ENCODE data around the gene OSBPL8. TPM values are rescaled to one million over a fixed set of nuclear protein-coding genes. Genes with fewer than 3 reads are reported as not detected.

The OSBPL8 gene
- total and polyA plus RNA-seq, 3 experiments from 2014 or later = 87.3 to 113 (median 90.7) TPM

GRCh38 chr12:76533331-76533730 lies 26.2 kb downstream of the OSBPL8 start:
- Mint-ChIP-seq H3K9me3 (no peaks in the 10 kb centered on the region), H3K4me1 (peaks cover 61 to 78% (median 77%) of the 10 kb centered on the region in 3 donors), H3K4me3 (no peak overlapping the region), H3K27ac (no peak overlapping the region), H3K36me3 (peaks cover 20 to 39% (median 20%) of the 10 kb centered on the region in 3 donors), H3K27me3 (no peaks in the 10 kb centered on the region)
- ChIA-PET CTCF (no interaction called here), POLR2A (no interaction called here)
- Histone ChIP-seq H3K27me3 (ENCODE audit: insufficient read depth, low read length, poor library complexity, severe bottlenecking) (no peaks in the 10 kb centered on the region), H3K27ac (ENCODE audit: low read depth, low read length) (no peak overlapping the region), H3K36me3 (ENCODE audit: insufficient read depth, low read length) (no peaks in the 10 kb centered on the region), H3K9me3 (ENCODE audit: low read length) (no peaks in the 10 kb centered on the region), H3K4me3 (ENCODE audit: low read length) (no peak overlapping the region), H3K4me1 (ENCODE audit: insufficient read depth, low read length) (peaks cover 9% of the 10 kb centered on the region)
- DNase-seq = no peak

- CTCF ChIA-PET = no interaction called here
- Histone ChIP-seq H3K4me1 (ENCODE audit: insufficient read depth, low read length) (peaks cover 9% of the 10 kb centered on the region), H3K9me3 (ENCODE audit: low read length) (no peaks in the 10 kb centered on the region), H3K4me3 (ENCODE audit: low read length) (no peak overlapping the region), H3K36me3 (ENCODE audit: insufficient read depth, low read length) (no peaks in the 10 kb centered on the region), H3K27ac (ENCODE audit: low read depth, low read length) (no peak overlapping the region), H3K27me3 (ENCODE audit: insufficient read depth, low read length, poor library complexity, severe bottlenecking) (no peaks in the 10 kb centered on the region)
- H3K9me3 Mint-ChIP-seq = no peaks in the 10 kb centered on the region
- peaks cover 20 to 45% (median 21%) of the 10 kb centered on the region in 3 donors for H3K36me3 Mint-ChIP-seq
- H3K27ac Mint-ChIP-seq = no peak overlapping the region
- no peak for DNase-seq
- no peaks in the 10 kb centered on the region for H3K27me3 Mint-ChIP-seq
- H3K4me3 Mint-ChIP-seq = no peak overlapping the region
- POLR2A ChIA-PET = interaction anchor here (0.7 kb wide), 1 partner anchor 261 kb away, joined by 8 read pairs; no protein-coding TSS in a partner anchor
- peaks cover 61 to 82% (median 76%) of the 10 kb centered on the region in 3 donors for H3K4me1 Mint-ChIP-seq
These were observed 27.1 kb downstream of the OSBPL8 start for GRCh38 chr12:76532520-76532919.

- DNase-seq = no peak
- ChIA-PET POLR2A (no interaction called here), CTCF (no interaction called here)
- Mint-ChIP-seq H3K4me3 (no peak overlapping the region), H3K36me3 (peaks cover 15 to 40% (median 19%) of the 10 kb centered on the region in 3 donors), H3K27ac (peak overlapping the region in 2 of 8 donors; percentile 5 to 9), H3K4me1 (peaks cover 58 to 76% (median 70%) of the 10 kb centered on the region in 3 donors), H3K27me3 (no peaks in the 10 kb centered on the region), H3K9me3 (no peaks in the 10 kb centered on the region)
- no peaks in the 10 kb centered on the region for H3K36me3 ChIP-seq (ENCODE audit: insufficient read depth, low read length)
- H3K27ac ChIP-seq (ENCODE audit: low read depth, low read length) = no peak overlapping the region
- H3K9me3 ChIP-seq (ENCODE audit: low read length) = no peaks in the 10 kb centered on the region
- no peak overlapping the region for H3K4me3 ChIP-seq (ENCODE audit: low read length)
- H3K4me1 ChIP-seq (ENCODE audit: insufficient read depth, low read length) = peaks cover 9% of the 10 kb centered on the region
- no peaks in the 10 kb centered on the region for H3K27me3 ChIP-seq (ENCODE audit: insufficient read depth, low read length, poor library complexity, severe bottlenecking)
These were observed 28.5 kb downstream of the OSBPL8 start for GRCh38 chr12:76531056-76531455.

- H3K4me1 ChIP-seq (ENCODE audit: insufficient read depth, low read length) = peaks cover 9% of the 10 kb centered on the region
- no peaks in the 10 kb centered on the region for H3K27me3 Mint-ChIP-seq
- no peaks in the 10 kb centered on the region for H3K27me3 ChIP-seq (ENCODE audit: insufficient read depth, low read length, poor library complexity, severe bottlenecking)
- no peaks in the 10 kb centered on the region for H3K9me3 ChIP-seq (ENCODE audit: low read length)
- DNase-seq = no peak
- peaks cover 10 to 37% (median 15%) of the 10 kb centered on the region in 3 donors for H3K36me3 Mint-ChIP-seq
- no peak overlapping the region for H3K4me3 ChIP-seq (ENCODE audit: low read length)
- peaks cover 56 to 75% (median 69%) of the 10 kb centered on the region in 3 donors for H3K4me1 Mint-ChIP-seq
- CTCF ChIA-PET = no interaction called here
- no peaks in the 10 kb centered on the region for H3K9me3 Mint-ChIP-seq
- H3K27ac ChIP-seq (ENCODE audit: low read depth, low read length) = no peak overlapping the region
- POLR2A ChIA-PET = no interaction called here
- H3K4me3 Mint-ChIP-seq = no peak overlapping the region
- H3K27ac Mint-ChIP-seq = peak overlapping the region in 3 of 8 donors; percentile 5 to 52 (median 8)
- no peaks in the 10 kb centered on the region for H3K36me3 ChIP-seq (ENCODE audit: insufficient read depth, low read length)
These were observed 29.1 kb downstream of the OSBPL8 start for GRCh38 chr12:76530516-76530915.

- Mint-ChIP-seq H3K27me3 (no peaks in the 10 kb centered on the region), H3K4me3 (no peak overlapping the region), H3K9me3 (no peaks in the 10 kb centered on the region), H3K27ac (peak overlapping the region in 3 of 8 donors; percentile 9 to 28 (median 22)), H3K36me3 (peaks cover 7 to 40% (median 16%) of the 10 kb centered on the region in 3 donors), H3K4me1 (peaks cover 54 to 71% (median 69%) of the 10 kb centered on the region in 3 donors)
- no peak overlapping the region for H3K4me3 ChIP-seq (ENCODE audit: low read length)
- no peaks in the 10 kb centered on the region for H3K27me3 ChIP-seq (ENCODE audit: insufficient read depth, low read length, poor library complexity, severe bottlenecking)
- peaks cover 9% of the 10 kb centered on the region for H3K4me1 ChIP-seq (ENCODE audit: insufficient read depth, low read length)
- CTCF ChIA-PET = no interaction called here
- H3K27ac ChIP-seq (ENCODE audit: low read depth, low read length) = no peak overlapping the region
- H3K36me3 ChIP-seq (ENCODE audit: insufficient read depth, low read length) = no peaks in the 10 kb centered on the region
- POLR2A ChIA-PET = no interaction called here
- no peaks in the 10 kb centered on the region for H3K9me3 ChIP-seq (ENCODE audit: low read length)
- no peak for DNase-seq
These were observed 30.2 kb downstream of the OSBPL8 start for GRCh38 chr12:76529226-76529918.

GRCh38 chr12:76523408-76523807 lies 36.2 kb downstream of the OSBPL8 start:
- Mint-ChIP-seq H3K36me3 (peaks cover 21 to 40% (median 27%) of the 10 kb centered on the region in 3 donors), H3K9me3 (peaks cover 0 to 3% (median 0%) of the 10 kb centered on the region in 5 donors), H3K4me3 (no peak overlapping the region), H3K27me3 (no peaks in the 10 kb centered on the region), H3K27ac (peak overlapping the region in 2 of 8 donors; percentile 30 to 38), H3K4me1 (peaks cover 53 to 76% (median 72%) of the 10 kb centered on the region in 3 donors)
- H3K4me3 ChIP-seq (ENCODE audit: low read length) = no peak overlapping the region
- POLR2A ChIA-PET = no interaction called here
- DNase-seq = no peak
- CTCF ChIA-PET = no interaction called here
- no peaks in the 10 kb centered on the region for H3K9me3 ChIP-seq (ENCODE audit: low read length)
- H3K4me1 ChIP-seq (ENCODE audit: insufficient read depth, low read length) = peaks cover 16% of the 10 kb centered on the region
- no peak overlapping the region for H3K27ac ChIP-seq (ENCODE audit: low read depth, low read length)
- no peaks in the 10 kb centered on the region for H3K27me3 ChIP-seq (ENCODE audit: insufficient read depth, low read length, poor library complexity, severe bottlenecking)
- no peaks in the 10 kb centered on the region for H3K36me3 ChIP-seq (ENCODE audit: insufficient read depth, low read length)

- POLR2A ChIA-PET = no interaction called here
- H3K4me1 Mint-ChIP-seq = peaks cover 58 to 78% (median 77%) of the 10 kb centered on the region in 3 donors
- H3K27ac Mint-ChIP-seq = peak overlapping the region in 2 of 8 donors; percentile 17 to 63
- peaks cover 0 to 3% (median 0%) of the 10 kb centered on the region in 5 donors for H3K9me3 Mint-ChIP-seq
- H3K4me3 Mint-ChIP-seq = peak overlapping the region in 1 of 7 donors; percentile 24
- no peak for DNase-seq
- peaks cover 16% of the 10 kb centered on the region for H3K4me1 ChIP-seq (ENCODE audit: insufficient read depth, low read length)
- CTCF ChIA-PET = no interaction called here
- peaks cover 27 to 37% (median 36%) of the 10 kb centered on the region in 3 donors for H3K36me3 Mint-ChIP-seq
- no peaks in the 10 kb centered on the region for H3K9me3 ChIP-seq (ENCODE audit: low read length)
- no peak overlapping the region for H3K27ac ChIP-seq (ENCODE audit: low read depth, low read length)
- H3K4me3 ChIP-seq (ENCODE audit: low read length) = no peak overlapping the region
- no peaks in the 10 kb centered on the region for H3K27me3 ChIP-seq (ENCODE audit: insufficient read depth, low read length, poor library complexity, severe bottlenecking)
- H3K36me3 ChIP-seq (ENCODE audit: insufficient read depth, low read length) = no peaks in the 10 kb centered on the region
- H3K27me3 Mint-ChIP-seq = no peaks in the 10 kb centered on the region
These were observed 39.2 kb downstream of the OSBPL8 start for GRCh38 chr12:76520348-76520747.

GRCh38 chr12:76519538-76519937 lies 40.0 kb downstream of the OSBPL8 start:
- peaks cover 16% of the 10 kb centered on the region for H3K4me1 ChIP-seq (ENCODE audit: insufficient read depth, low read length)
- ChIA-PET CTCF (no interaction called here), POLR2A (no interaction called here)
- H3K9me3 ChIP-seq (ENCODE audit: low read length) = no peaks in the 10 kb centered on the region
- Mint-ChIP-seq H3K4me1 (peaks cover 58 to 82% (median 81%) of the 10 kb centered on the region in 3 donors), H3K27ac (peak overlapping the region in 4 of 8 donors; percentile 9 to 82 (median 24)), H3K36me3 (peaks cover 33 to 40% (median 38%) of the 10 kb centered on the region in 3 donors), H3K4me3 (peak overlapping the region in 4 of 7 donors; percentile 5 to 65 (median 18)), H3K9me3 (peaks cover 0 to 3% (median 0%) of the 10 kb centered on the region in 5 donors), H3K27me3 (no peaks in the 10 kb centered on the region)
- H3K27me3 ChIP-seq (ENCODE audit: insufficient read depth, low read length, poor library complexity, severe bottlenecking) = no peaks in the 10 kb centered on the region
- H3K4me3 ChIP-seq (ENCODE audit: low read length) = no peak overlapping the region
- DNase-seq = no peak
- no peak overlapping the region for H3K27ac ChIP-seq (ENCODE audit: low read depth, low read length)
- no peaks in the 10 kb centered on the region for H3K36me3 ChIP-seq (ENCODE audit: insufficient read depth, low read length)
